MM.1S (cell line): ENCODE data around the gene UGT1A4.

Experiments
- EZH2 ChIP-seq: fragments of 300-600 bp; sonication (generic); optimal IDR thresholded peaks from 2 replicates; pipeline ENCODE3; 2017; ENCODE audit warnings: low read depth, mild to moderate bottlenecking, antibody characterized with exemption, low read length, mixed read lengths
- EZH2phosphoT487 ChIP-seq: fragments of 300-600 bp; sonication (generic); IDR thresholded peaks from 2 replicates; pipeline ENCODE4 v1.6.1; 2018; ENCODE audit warnings: antibody characterized with exemption, low read length
- TF ChIP-seq, protein P1 (sequence below): fragments of 300-600 bp; sonication (generic); IDR thresholded peaks from 2 replicates; pipeline ENCODE4 v1.5.1; 2016; ENCODE audit warnings: antibody characterized with exemption, low read length, mixed read lengths

DNA sequence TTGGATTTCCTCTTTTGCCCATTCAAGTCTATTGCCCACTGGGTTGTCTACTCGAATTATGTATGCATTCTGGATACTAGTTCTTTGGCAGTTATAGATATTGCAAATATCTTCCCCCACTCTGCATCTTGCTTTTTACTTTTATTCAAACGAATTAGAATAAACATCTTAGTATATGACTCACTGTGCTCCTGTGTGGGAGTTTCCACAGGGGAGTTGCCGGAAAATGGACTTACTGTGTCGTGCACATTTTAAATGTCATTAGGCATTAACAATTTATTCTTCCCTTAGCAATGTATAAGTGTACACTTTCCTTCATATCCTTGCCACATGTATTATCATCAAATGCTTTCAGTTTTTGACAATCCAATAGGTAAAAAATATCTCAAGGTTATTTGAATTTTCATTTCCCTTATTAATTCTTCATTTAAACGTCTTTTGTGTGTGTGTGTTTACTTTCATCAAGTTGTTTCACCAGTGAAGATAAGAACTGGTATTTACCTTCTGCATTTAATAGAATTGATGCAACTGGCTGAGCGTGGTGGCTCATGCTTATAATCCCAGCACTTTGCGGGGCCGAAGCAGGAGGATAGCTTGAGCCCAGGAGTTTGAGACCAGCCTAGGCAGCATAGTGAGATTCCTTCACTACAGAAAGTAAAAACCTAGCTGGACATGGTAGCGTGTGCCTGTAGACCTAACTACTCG lies 10.4 kb upstream of the UGT1A4 start:
- TF ChIP-seq, protein P1, sequence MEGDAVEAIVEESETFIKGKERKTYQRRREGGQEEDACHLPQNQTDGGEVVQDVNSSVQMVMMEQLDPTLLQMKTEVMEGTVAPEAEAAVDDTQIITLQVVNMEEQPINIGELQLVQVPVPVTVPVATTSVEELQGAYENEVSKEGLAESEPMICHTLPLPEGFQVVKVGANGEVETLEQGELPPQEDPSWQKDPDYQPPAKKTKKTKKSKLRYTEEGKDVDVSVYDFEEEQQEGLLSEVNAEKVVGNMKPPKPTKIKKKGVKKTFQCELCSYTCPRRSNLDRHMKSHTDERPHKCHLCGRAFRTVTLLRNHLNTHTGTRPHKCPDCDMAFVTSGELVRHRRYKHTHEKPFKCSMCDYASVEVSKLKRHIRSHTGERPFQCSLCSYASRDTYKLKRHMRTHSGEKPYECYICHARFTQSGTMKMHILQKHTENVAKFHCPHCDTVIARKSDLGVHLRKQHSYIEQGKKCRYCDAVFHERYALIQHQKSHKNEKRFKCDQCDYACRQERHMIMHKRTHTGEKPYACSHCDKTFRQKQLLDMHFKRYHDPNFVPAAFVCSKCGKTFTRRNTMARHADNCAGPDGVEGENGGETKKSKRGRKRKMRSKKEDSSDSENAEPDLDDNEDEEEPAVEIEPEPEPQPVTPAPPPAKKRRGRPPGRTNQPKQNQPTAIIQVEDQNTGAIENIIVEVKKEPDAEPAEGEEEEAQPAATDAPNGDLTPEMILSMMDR: no peak
- TF ChIP-seq EZH2phosphoT487: no peak
- no peak for TF ChIP-seq EZH2
